ENCODE results near the gene SEPTIN8.

The SEPTIN8 gene, protein sequence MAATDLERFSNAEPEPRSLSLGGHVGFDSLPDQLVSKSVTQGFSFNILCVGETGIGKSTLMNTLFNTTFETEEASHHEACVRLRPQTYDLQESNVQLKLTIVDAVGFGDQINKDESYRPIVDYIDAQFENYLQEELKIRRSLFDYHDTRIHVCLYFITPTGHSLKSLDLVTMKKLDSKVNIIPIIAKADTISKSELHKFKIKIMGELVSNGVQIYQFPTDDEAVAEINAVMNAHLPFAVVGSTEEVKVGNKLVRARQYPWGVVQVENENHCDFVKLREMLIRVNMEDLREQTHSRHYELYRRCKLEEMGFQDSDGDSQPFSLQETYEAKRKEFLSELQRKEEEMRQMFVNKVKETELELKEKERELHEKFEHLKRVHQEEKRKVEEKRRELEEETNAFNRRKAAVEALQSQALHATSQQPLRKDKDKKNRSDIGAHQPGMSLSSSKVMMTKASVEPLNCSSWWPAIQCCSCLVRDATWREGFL

DNA sequence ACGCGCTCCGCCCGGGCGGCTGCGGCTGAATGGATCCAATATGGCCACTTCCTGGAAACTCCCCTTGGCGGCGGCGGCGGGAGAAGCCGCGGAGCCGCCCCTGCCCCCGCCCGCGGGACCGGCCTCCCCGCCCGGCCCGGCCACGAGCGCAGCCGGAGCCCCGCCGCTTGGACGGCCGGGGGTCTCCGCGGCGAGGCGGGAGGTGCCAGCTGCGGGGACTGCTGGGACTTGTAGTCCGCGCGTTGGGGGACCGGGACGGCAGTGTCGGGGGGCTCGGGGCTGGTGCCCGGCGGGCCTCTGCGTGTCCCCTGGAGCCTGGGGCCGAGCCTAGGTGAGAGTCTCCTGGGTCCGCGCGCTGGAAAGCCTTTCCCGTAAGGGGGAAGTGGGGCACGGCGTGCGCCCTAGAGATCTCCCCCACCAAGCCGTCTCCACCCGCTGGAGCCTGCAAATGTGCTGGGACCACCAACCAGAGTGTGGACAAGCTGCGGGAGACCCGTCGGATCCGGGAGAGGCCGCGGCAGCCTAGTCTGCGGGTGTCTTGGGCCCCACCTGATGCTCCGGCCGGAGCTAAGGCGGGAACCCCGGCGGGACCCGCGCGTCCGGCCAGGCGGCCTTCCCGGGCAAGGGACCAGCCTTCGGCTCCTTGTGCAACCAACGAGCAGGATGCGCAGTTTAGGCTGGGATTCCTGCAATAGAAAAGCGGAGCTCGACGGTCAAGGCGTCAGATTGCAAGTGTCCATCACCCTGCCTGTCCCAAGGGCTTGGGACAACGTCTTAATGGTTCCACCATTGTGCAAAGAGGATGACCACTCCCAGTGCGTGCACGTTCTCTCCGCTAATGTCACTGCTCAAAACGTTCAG lies at the start of gene SEPTIN8:
Gene SEPTIN8, minus strand, starts transcription at position 31 of the 861 bp plus-strand sequence. CDS start 102 bp downstream, outside the sequence.
- DNase-seq: no peak

DNA sequence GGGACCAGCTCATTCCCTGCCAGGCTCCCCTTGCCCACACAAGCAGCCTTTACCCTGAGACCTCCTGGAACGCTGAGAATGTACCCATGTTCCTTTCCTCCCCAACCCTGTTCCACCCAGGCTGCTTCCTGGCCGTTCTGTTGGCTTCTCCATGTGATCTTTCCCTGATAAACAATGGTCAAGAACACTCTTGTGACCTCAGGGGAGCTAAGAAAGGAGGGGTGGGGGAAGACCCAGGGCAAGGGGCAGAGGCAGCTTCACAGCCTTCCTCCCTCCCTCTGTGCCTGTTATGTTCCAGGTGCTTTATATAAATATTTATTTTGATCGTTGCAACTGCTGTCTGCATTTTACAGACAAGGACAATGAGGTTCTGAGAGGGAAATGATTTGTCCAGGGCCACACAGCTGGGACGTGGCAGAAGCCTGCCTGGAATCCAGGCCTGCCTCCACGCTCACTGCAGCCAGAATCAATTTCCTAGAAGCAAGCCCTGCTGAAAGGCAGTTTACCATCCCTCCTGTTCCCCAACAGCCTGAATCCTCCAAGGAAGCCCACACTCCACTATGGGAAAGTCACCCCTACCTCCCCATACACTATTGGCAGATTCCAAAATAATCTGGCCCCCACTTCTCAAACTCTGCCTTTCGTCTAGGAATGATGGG lies 49.5 kb upstream of the SEPTIN8 start:
- no peak for DNase-seq

DNA sequence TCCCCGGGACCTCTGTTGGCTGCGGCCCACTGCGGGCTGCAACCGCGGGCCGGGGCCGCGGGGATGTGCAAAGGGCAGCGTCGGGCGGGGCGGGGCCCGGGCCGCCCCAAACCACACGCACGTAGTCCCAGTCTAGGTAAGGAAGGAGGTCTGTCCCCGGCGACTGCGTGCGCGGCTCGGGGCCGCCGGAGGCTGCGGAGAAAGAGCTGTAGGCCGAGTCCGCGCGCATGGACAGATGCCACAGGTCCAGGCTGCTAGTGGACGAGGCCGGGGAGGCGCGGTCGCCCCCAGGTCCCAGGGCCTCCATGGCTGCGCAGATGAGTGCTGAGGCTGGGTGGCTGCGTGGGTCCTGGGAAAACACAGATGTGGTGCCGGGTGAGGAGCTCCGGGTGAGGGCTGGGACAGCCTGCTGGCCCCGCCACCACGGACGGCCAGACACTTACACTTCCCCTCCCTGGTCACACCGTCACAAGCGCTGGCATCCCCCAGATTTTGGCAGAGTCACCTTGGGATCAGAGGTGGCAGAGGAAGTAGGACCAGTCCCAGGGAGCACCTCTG lies 48.9 kb upstream of the SEPTIN8 start:
- no peak for DNase-seq

DNA sequence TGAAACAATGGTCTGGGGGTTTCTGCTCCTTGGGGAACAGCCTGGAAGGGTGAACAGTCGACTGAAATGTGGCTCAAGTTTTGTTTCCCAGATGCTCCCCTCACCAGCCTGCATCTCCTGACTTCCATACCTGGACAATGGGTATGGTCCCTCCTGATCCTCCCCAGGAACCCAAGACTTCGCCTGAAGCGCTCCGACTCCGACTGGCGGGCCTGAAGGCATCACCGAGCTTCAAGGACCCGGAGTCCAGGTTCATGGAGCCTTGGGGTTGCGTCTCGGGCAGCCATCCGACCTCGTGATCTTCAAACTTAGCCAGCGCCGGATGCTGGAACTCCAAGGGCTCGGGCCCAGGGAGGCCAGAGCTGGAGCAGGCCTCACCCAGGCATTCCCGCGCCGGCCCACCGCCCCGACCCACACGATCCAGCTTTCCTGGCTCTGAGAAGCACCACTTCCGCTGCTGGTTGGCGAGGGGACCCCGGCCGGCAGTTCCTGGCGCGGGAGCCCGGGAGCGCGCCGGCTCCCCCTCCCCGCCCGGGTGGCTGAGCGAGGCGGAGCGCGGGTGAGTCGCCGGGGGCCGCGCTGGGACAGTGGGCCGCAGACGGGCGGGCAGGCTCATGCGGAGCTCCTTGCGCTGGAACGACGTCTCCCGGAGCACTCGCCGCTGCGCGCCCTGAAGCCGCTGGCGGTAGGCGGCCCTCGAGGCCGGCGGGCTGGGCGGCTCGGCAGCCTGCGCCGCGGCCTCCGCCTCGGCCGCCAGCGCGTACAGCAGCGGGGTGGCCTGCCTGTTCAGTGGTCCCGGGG lies 48.2 kb upstream of the SEPTIN8 start:
- no peak for DNase-seq

DNA sequence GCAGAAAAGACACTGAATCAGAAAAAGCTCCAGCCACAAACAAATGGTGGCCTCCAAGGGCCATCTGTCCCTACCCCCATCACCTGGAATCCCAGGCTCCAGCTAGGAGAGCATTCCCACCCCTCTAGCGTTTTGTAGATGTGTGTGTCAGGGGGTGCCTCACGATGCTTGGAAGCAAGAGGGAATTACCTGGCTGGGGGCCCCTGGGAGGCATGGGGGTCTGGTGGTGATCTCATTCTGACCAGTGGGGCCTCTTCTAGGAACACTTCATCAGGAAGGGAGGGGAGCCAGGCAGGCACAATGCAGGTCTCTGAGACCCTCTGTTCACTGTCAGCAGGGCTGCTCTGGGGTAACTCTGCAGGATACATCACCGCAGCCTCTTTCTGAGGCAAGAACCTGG lies 47.4 kb upstream of the SEPTIN8 start:
- no peak for DNase-seq

DNA sequence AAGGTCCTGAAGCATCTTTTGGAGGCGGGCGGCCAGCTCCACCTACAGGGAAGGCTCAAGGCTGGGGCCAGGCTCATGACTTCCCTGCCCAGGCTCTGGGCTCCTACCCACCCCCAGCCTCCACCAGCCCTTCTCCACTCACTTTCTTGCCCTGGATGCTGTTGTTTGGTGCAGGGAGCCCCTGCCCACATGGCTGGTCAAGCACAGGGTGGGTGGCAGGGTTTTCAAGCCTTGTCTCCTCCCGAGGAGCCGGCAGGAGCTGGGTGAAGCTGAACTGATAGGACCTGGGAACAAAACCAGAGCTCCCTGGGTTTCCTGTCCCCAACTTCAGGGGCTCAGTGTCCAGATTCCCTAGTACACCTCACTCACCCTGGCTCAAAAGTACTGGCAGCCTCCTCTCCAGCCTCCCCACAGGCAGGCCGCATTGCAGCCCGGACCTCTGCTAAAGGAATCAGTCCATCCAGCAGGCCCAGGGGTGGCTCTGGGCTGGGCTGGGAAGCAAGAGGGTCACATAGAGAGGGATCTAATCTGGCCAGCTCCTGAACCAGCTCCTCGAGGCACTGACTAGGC lies 46.5 kb upstream of the SEPTIN8 start:
- DNase-seq: no peak

DNA sequence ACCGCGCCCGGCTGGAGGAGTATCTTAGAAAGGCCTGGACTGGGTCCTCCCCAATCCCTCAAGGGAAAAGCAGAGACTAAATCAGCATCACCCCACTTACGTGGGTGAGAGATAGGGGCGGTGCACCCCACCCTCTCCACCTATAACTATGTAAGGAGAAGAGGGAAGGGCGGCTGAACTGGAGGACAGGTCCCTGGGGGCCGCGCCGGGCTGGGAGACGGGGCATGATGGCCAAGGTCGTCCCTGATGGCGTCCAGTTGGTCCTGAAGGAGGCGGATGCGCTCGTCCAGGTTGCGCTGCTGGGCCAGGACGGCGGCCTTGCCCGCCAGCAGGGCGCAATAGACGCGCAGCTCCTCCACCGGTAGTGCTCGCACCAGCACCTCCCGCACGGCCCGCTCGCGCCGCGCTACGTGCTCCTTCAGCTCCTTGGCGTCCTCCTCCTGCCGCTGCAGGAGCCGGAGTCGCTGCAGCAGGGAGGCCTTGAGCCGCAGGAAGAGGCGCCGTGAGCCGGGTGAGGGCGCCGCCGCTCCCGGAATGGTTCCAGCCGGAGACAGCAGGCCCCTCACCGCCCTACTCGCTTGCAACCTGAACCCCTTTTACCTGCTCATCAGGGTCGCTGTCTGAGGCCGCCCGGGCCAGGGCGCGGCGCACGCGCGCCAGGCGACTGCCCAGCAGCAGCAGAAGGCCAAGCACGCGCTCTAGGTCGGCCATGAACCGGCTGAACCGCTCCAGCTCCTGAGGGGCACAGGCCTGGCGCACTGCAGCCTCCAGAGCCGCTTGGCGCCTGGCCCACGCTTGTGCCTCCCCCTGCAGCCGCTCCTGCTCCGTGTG lies 45.8 kb upstream of the SEPTIN8 start:
- DNase-seq: no peak

DNA sequence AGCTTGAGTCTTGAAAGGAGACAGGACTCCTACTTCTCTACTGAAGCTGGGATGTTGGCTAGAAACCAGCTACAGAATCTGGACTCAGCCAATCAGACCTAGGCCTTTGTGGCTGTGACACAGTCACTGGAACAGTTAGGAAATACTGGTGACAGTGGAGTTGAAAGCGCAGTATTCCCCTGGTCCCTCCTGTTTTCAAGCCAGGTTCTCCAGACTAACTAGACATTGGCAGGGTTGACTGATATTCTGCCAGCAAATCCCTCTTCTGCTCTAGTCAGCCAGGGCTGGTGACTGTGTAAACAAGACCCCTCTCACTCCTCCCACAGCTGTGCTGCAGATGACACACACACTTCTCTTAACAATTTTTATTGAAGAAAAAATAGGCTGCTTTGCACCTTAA lies 44.8 kb upstream of the SEPTIN8 start:
- DNase-seq: peak; percentile 37

DNA sequence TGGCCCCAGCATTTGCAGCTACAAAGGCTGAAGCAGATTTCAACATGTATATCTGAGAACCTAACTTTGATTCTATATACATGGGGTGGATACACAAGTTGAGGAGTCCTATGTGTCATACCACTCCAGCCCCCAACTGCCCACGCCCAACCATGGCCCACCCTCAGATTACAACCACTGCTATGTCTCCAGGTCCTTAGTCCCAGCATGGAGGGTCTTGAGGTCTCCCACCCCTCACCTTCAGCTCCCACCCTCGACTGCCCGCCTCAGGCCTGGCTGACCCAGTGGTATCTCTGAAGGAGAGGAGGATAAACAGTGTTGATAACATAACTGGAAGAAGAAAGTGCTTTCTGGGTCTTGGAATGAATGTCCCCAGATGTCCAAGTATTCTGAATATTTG lies 44.3 kb upstream of the SEPTIN8 start:
- no peak for DNase-seq

DNA sequence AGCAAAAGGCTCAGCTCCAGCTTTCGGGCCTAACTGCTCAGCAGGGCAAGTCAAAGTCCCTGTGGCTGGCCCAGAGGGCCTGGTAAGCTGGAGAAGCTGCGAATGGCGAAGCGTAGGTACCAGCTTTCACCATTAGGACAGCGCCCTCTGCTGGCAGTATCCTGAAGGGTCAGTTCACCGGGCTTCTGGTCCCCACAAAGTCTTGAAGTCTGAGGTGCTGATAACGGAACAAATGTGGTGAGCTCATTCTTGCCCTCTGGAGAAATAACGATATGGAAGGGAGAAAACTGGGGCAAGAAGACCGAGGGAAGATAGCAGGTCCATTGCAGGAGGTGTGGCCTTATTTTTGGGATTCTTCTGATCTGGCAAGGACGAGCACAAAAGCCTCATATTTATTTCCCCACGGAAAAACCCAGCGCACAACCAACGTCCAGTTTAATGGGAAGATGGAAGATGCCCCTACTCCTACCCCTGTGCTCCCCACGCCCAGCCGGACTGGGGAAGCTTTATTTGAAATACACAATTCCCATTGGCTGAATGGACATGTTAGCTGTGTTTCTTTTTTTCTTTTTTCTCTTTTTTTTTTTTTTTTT lies 43.2 kb upstream of the SEPTIN8 start:
- peak; percentile 5 for DNase-seq

DNA sequence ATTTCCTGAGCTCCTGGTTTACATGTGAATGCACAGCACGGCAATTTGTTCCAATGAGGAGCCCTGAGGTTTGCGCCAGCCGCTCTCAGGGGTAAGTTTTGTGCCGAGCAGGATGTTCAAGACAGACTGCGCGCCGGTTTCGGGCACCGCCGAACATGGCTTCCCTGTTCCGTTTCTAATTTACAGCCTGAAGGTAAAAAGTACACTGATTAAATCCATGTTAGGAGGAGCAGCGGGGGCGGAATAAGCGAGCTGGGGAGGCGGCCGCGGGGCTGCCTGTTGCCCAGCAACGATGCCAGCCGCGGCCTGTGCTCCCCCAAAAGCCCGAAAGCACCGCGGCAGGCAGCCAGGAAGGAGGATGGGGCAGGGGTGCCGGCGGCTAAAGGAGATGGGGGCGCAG lies 42.4 kb upstream of the SEPTIN8 start:
- DNase-seq: no peak

DNA sequence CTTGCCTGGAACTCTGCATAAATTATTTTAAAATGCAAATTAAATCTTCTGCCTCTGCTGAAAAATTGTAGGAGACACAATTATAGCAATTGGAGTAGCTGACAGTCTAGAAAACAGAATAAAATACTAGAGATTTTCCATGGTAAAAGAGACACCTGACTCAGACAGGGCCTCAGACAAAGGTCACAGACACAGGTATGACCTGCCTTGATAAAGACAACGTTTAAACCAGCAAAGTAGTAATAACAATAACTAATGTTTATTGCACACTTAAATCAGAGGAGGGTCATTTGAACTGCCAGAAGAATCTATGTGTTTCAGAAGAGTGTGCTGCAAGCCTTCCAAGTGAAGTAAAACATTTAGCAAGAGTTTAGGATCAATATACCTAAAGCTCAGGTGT lies 40.0 kb upstream of the SEPTIN8 start:
- no peak for DNase-seq

DNA sequence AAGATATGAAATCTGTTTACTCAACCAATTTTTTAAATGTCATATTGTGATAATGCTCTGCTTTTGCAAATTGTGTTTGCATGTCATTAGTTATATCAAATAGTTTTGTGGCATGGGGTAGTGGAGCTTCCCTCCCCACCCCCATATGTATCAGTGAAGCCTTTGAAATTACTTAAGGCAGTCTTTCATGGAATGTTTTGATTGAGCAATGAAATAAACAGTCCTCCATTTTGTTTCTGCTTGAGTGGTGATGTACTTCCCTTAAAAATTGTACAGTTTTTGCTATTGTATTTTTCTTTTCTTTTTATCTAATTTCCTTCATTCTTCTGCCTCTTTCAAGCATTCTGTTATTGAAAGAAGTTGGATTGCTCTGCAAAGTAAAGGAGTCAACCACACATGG lies 39.5 kb upstream of the SEPTIN8 start:
- DNase-seq: no peak

DNA sequence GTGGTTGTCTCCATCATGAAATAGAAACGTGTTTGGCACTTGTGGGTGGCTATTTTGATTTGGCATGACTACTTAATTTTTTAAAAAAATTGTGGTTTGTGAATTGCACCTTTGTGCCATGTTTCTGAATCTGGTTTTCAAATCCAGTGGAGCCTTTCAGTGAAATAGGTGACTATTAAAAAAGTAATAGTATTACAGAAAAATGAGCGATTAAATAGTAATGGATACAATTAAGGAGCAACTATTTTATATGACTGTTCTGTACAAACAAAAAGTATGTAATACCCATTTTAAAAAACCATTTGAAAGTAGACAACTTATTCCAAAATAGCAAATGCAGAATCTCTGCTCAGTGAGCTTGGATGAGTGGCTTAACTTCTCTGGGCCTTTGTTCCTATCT lies 39.0 kb upstream of the SEPTIN8 start:
- no peak for DNase-seq

DNA sequence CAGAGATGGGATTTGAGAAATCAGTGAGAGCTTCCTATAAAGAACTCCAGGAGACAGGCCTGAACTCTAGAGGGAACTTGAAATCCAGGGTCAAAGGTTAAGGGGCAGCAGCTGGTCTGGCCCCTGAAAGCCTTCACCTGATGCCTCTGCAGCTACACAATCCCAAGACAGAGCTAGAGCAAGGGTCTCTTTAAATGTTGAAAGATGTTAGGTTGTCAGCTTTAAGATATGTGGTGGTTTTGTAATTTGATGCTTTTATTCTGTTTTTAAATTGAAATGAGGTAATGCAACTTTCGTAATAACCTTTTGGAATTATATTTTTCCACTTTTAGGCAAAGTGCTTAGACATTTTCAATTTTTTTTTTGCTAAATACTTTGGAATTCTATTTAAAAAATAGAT lies 38.4 kb upstream of the SEPTIN8 start:
- no peak for DNase-seq

DNA sequence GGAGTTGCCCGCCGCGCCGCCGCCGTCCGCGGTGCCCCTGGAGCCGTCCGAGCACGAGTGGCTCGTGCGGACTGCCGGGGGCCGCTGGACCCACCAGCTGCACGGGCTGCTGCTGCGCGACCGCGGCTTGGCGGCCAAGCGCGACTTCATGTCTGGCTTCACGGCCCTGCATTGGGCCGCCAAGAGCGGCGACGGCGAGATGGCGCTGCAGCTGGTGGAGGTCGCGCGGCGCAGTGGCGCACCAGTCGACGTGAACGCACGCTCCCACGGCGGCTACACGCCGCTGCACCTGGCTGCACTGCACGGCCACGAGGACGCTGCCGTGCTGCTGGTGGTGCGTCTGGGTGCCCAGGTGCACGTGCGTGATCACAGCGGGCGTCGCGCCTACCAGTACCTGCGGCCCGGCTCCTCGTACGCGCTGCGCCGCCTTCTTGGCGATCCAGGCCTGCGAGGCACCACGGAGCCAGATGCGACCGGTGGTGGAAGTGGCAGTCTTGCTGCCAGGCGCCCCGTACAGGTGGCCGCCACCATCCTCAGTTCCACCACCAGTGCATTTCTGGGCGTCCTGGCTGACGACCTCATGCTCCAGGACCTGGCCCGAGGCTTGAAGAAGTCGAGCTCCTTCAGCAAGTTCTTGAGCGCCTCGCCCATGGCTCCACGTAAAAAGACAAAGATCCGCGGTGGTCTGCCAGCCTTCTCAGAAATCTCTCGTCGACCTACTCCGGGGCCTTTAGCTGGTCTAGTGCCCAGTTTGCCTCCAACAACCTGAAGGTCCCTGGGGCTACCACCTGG lies 37.7 kb upstream of the SEPTIN8 start:
- DNase-seq: no peak

DNA sequence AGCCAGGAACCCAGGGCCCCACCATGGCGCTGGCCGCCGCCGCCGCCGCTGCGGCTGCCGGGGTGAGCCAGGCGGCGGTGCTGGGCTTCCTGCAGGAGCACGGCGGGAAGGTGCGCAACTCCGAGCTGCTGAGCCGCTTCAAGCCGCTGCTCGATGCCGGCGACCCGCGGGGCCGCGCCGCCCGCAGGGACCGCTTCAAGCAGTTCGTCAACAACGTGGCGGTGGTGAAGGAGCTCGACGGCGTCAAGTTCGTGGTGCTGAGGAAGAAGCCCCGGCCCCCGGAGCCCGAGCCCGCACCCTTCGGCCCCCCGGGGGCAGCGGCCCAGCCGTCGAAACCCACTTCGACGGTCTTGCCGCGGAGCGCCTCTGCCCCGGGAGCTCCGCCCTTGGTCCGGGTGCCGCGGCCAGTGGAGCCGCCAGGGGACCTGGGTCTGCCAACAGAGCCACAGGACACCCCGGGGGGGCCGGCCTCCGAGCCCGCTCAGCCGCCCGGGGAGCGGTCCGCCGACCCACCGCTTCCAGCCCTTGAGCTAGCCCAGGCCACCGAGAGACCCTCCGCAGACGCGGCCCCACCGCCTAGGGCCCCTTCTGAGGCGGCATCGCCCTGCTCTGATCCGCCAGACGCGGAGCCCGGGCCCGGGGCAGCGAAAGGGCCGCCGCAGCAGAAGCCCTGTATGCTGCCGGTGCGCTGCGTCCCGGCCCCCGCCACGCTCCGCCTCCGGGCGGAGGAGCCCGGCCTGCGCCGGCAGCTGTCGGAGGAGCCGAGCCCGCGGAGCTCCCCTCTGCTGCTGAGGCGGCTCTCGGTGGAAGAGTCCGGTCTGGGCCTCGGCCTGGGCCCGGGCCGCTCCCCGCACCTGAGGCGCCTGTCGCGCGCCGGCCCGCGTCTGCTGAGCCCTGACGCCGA lies 36.8 kb upstream of the SEPTIN8 start:
- DNase-seq: no peak

DNA sequence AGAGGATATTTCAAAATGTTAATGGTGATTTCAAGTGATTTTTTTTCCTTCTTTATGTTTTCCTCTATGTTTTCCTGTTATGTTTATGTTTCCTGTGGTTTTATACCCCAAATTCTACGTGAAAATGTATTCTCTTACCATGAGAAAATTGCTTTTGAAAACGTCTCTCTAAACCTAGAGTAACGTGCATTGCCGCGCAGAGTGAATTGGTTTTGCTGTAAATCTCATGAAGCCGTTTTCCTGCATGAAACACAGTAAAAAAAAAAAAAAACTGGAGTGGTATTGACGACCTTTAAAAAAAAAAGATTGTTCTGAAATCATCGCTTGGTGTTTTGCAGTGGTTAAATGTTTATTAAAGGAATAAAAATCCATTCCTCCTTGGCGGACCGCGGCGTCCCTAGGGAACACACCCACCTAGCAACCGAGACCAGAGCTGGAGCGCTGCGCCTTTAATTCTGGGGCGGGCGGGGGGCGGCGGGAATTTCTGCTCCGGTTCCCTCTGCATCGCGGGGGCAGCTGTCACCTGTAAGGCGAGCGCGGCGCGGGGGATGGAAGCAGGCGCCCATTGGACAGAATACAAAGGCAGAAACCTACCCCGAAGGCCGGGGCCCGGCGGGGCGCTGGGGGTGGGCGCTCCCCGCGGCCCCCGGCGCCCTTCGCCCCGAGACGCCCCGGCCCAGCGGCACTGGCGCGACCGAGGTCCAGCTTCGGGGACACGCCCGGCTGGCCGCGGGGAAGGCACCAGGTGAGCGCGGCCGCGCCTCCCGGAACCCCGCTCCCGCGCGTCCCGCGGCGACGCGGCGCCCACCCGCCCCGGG lies 36.0 kb upstream of the SEPTIN8 start, which contains the start of gene SOWAHA:
Gene SOWAHA, plus strand, starts transcription at position 522 of the 818 bp plus-strand sequence. CDS start 320 bp downstream, outside the sequence.
- DNase-seq: peak; percentile 29
